ENCODE data around the gene DDX31. TPM values are rescaled to one million over a fixed set of nuclear protein-coding genes. Genes with fewer than 3 reads are reported as not detected.
A peak's percentile ranks its signal among the peaks of the same experiment; 100 is the strongest.

DDX31 gene
- total RNA-seq, 1 experiment from 2014 or later, result 14.6 TPM

GRCh38 chr9:132546148-132547051 is 123.4 kb downstream of the DDX31 start:
- H3K9me2 ChIP-seq (replicated peaks; ENCODE audit: low read length), result no peaks in the 10 kb centered on the region
- ChIA-PET POLR2A (ENCODE audit: unreplicated experiment) (no interaction called here), CTCF (no interaction called here)
- no peaks in the 10 kb centered on the region for H3K27me3 ChIP-seq (ENCODE audit: low read length)
- ATAC-seq (no peak), DNase-seq (no peak)
- intact Hi-C loops (cut with micrococcal nuclease), result no loop called here
- no peaks in the 10 kb centered on the region for H3K36me3 ChIP-seq (ENCODE audit: low read depth, low read length)
- no peak overlapping the region for H3K4me2 ChIP-seq (ENCODE audit: low read length)
- no peaks in the 10 kb centered on the region for H3F3A ChIP-seq (ENCODE audit: low read length, unreplicated experiment)
- no peak overlapping the region for H3K4me3 ChIP-seq (ENCODE audit: low read length)
- no peaks in the 10 kb centered on the region for H3K79me2 ChIP-seq (ENCODE audit: low read length)
- no peaks in the 10 kb centered on the region for H4K20me1 ChIP-seq (ENCODE audit: low read length)
- H3K9me3 ChIP-seq (ENCODE audit: low read length), result no peaks in the 10 kb centered on the region
- peak; percentile 23 for TF ChIP-seq CTCF (conservative IDR thresholded peaks at IDR 0.05; ENCODE audit: low read depth, low read length)
- no peak for TF ChIP-seq EZH2phosphoT487 (IDR thresholded peaks at IDR 0.05; ENCODE audit: borderline replicate concordance, low read length)
- no TSS peak for BruUV-seq (replicated peaks)
- no peak overlapping the region for H3K9ac ChIP-seq (ENCODE audit: low read length)
- no peaks in the 10 kb centered on the region for H3K4me1 ChIP-seq (ENCODE audit: insufficient read depth, low read length)
- H3K27ac ChIP-seq (ENCODE audit: low read length), result no peak overlapping the region
- no peak overlapping the region for H2AFZ ChIP-seq (ENCODE audit: low read length)

- Histone ChIP-seq H2AFZ (ENCODE audit: low read length) (no peak overlapping the region), H3K79me2 (ENCODE audit: low read length) (no peaks in the 10 kb centered on the region), H3K9ac (ENCODE audit: low read length) (no peak overlapping the region), H3K4me2 (ENCODE audit: low read length) (no peak overlapping the region), H3K27ac (ENCODE audit: low read length) (no peak overlapping the region), H3K27me3 (ENCODE audit: low read length) (no peaks in the 10 kb centered on the region), H3K36me3 (ENCODE audit: low read depth, low read length) (no peaks in the 10 kb centered on the region), H3F3A (ENCODE audit: low read length, unreplicated experiment) (no peaks in the 10 kb centered on the region), H3K4me3 (ENCODE audit: low read length) (no peak overlapping the region), H4K20me1 (ENCODE audit: low read length) (no peaks in the 10 kb centered on the region), H3K9me3 (ENCODE audit: low read length) (no peaks in the 10 kb centered on the region), H3K9me2 (replicated peaks; ENCODE audit: low read length) (no peaks in the 10 kb centered on the region), H3K4me1 (ENCODE audit: insufficient read depth, low read length) (no peaks in the 10 kb centered on the region)
- DNase-seq, result no peak
- ATAC-seq, result no peak
- ChIA-PET CTCF (no interaction called here), POLR2A (ENCODE audit: unreplicated experiment) (no interaction called here)
- BruUV-seq (replicated peaks), result no TSS peak
- TF ChIP-seq EZH2phosphoT487 (IDR thresholded peaks at IDR 0.05; ENCODE audit: borderline replicate concordance, low read length) (no peak), EZH2 (IDR thresholded peaks at IDR 0.05; ENCODE audit: low read length, unreplicated experiment) (no peak), CTCF (conservative IDR thresholded peaks at IDR 0.05; ENCODE audit: low read depth, low read length) (no peak)
- intact Hi-C loops (cut with micrococcal nuclease), result no loop called here
These were observed 124.2 kb downstream of the DDX31 start for GRCh38 chr9:132545578-132545977.

- H3K79me2 ChIP-seq (ENCODE audit: low read length), result no peaks in the 10 kb centered on the region
- no peaks in the 10 kb centered on the region for H3K4me1 ChIP-seq (ENCODE audit: insufficient read depth, low read length)
- no TSS peak for BruUV-seq (replicated peaks)
- H3K27me3 ChIP-seq (ENCODE audit: low read length), result no peaks in the 10 kb centered on the region
- no peaks in the 10 kb centered on the region for H4K20me1 ChIP-seq (ENCODE audit: low read length)
- ChIA-PET CTCF (interaction anchor here (0.6 kb wide), 1 partner anchor 107 kb away, joined by 5 read pairs; no protein-coding TSS in a partner anchor), POLR2A (ENCODE audit: unreplicated experiment) (no interaction called here)
- H3K4me3 ChIP-seq (ENCODE audit: low read length), result no peak overlapping the region
- TF ChIP-seq EZH2 (IDR thresholded peaks at IDR 0.05; ENCODE audit: low read length, unreplicated experiment) (no peak), EZH2phosphoT487 (IDR thresholded peaks at IDR 0.05; ENCODE audit: borderline replicate concordance, low read length) (no peak), CTCF (conservative IDR thresholded peaks at IDR 0.05; ENCODE audit: low read depth, low read length) (no peak)
- H3K27ac ChIP-seq (ENCODE audit: low read length), result no peak overlapping the region
- no peaks in the 10 kb centered on the region for H3F3A ChIP-seq (ENCODE audit: low read length, unreplicated experiment)
- no peaks in the 10 kb centered on the region for H3K36me3 ChIP-seq (ENCODE audit: low read depth, low read length)
- H3K4me2 ChIP-seq (ENCODE audit: low read length), result no peak overlapping the region
- no peaks in the 10 kb centered on the region for H3K9me3 ChIP-seq (ENCODE audit: low read length)
- no peak overlapping the region for H2AFZ ChIP-seq (ENCODE audit: low read length)
- no peak for DNase-seq
- intact Hi-C loops (cut with micrococcal nuclease), result no loop called here
- no peak overlapping the region for H3K9ac ChIP-seq (ENCODE audit: low read length)
- H3K9me2 ChIP-seq (replicated peaks; ENCODE audit: low read length), result no peaks in the 10 kb centered on the region
- ATAC-seq, result no peak
These were observed 125.8 kb downstream of the DDX31 start for GRCh38 chr9:132543960-132544359.
